ENCODE data around the gene ABCA13. TPM values are rescaled to one million over a fixed set of nuclear protein-coding genes. Genes with fewer than 3 reads are reported as not detected.

The ABCA13 gene
- total RNA-seq, 1 donor from 2014 or later: not detected

GRCh38 chr7:48627164-48627563, 455.9 kb downstream of the ABCA13 start:
- Histone ChIP-seq H3K27me3 (no peaks in the 10 kb centered on the region), H4K20me1 (ENCODE audit: low read depth) (no peaks in the 10 kb centered on the region), H3K27ac (no peak overlapping the region), H3K79me2 (ENCODE audit: low read depth) (no peaks in the 10 kb centered on the region), H2AFZ (replicated peaks) (no peak overlapping the region), H3K36me3 (no peaks in the 10 kb centered on the region), H3K4me3 (no peak overlapping the region), H3K9me3 (ENCODE audit: low read depth) (no peaks in the 10 kb centered on the region), H3F3A (ENCODE audit: low read depth) (no peaks in the 10 kb centered on the region), H3K4me2 (no peak overlapping the region), H3K4me1 (no peaks in the 10 kb centered on the region), H3K9ac (no peak overlapping the region)
- Mint-ChIP-seq H3K4me3 (no peak overlapping the region), H3K36me3 (no peaks in the 10 kb centered on the region), H3K27me3 (ENCODE audit: insufficient read depth, low read depth) (peaks cover 2% of the 10 kb centered on the region), H3K9me3 (no peaks in the 10 kb centered on the region), H3K4me1 (no peaks in the 10 kb centered on the region), H3K27ac (no peak overlapping the region)
- no peak for DNase-seq (ENCODE audit: low spot score)
- TF ChIP-seq EZH2phosphoT487 (IDR thresholded peaks at IDR 0.05) (no peak), EZH2 (IDR thresholded peaks at IDR 0.05) (no peak), CTCF (IDR thresholded peaks at IDR 0.05) (no peak)

GRCh38 chr7:48628793-48629349, 457.6 kb downstream of the ABCA13 start:
- Mint-ChIP-seq H3K4me3 (no peak overlapping the region), H3K27ac (no peak overlapping the region), H3K9me3 (no peaks in the 10 kb centered on the region), H3K36me3 (no peaks in the 10 kb centered on the region), H3K4me1 (no peaks in the 10 kb centered on the region), H3K27me3 (ENCODE audit: insufficient read depth, low read depth) (no peaks in the 10 kb centered on the region)
- Histone ChIP-seq H2AFZ (replicated peaks) (no peak overlapping the region), H3K27ac (no peak overlapping the region), H3K27me3 (no peaks in the 10 kb centered on the region), H3K4me3 (no peak overlapping the region), H3K36me3 (no peaks in the 10 kb centered on the region), H3K9me3 (ENCODE audit: low read depth) (no peaks in the 10 kb centered on the region), H3K9ac (no peak overlapping the region), H3K4me1 (no peaks in the 10 kb centered on the region), H3K4me2 (no peak overlapping the region), H3F3A (ENCODE audit: low read depth) (no peaks in the 10 kb centered on the region), H4K20me1 (ENCODE audit: low read depth) (no peaks in the 10 kb centered on the region), H3K79me2 (ENCODE audit: low read depth) (no peaks in the 10 kb centered on the region)
- TF ChIP-seq EZH2 (IDR thresholded peaks at IDR 0.05): no peak
- TF ChIP-seq CTCF (IDR thresholded peaks at IDR 0.05): no peak
- TF ChIP-seq EZH2phosphoT487 (IDR thresholded peaks at IDR 0.05): no peak
- DNase-seq (ENCODE audit: low spot score): no peak

GRCh38 chr7:48634116-48634632, 462.9 kb downstream of the ABCA13 start:
- Mint-ChIP-seq H3K4me3 (no peak overlapping the region), H3K9me3 (no peaks in the 10 kb centered on the region), H3K4me1 (peaks cover 12% of the 10 kb centered on the region), H3K27ac (no peak overlapping the region), H3K36me3 (no peaks in the 10 kb centered on the region), H3K27me3 (ENCODE audit: insufficient read depth, low read depth) (peaks cover 2% of the 10 kb centered on the region)
- no peaks in the 10 kb centered on the region for H4K20me1 ChIP-seq (ENCODE audit: low read depth)
- H3K79me2 ChIP-seq (ENCODE audit: low read depth): no peaks in the 10 kb centered on the region
- no peaks in the 10 kb centered on the region for H3F3A ChIP-seq (ENCODE audit: low read depth)
- no peaks in the 10 kb centered on the region for H3K9me3 ChIP-seq (ENCODE audit: low read depth)
- DNase-seq (ENCODE audit: low spot score): no peak
- H3K4me3 ChIP-seq: no peak overlapping the region
- TF ChIP-seq EZH2 (IDR thresholded peaks at IDR 0.05) (no peak), CTCF (IDR thresholded peaks at IDR 0.05) (no peak), EZH2phosphoT487 (IDR thresholded peaks at IDR 0.05) (no peak)
- no peak overlapping the region for H3K4me2 ChIP-seq
- H3K27ac ChIP-seq: no peak overlapping the region
- no peaks in the 10 kb centered on the region for H3K4me1 ChIP-seq
- no peak overlapping the region for H2AFZ ChIP-seq (replicated peaks)
- H3K27me3 ChIP-seq: no peaks in the 10 kb centered on the region
- no peak overlapping the region for H3K9ac ChIP-seq
- no peaks in the 10 kb centered on the region for H3K36me3 ChIP-seq

Measured in neural progenitor cell (in vitro differentiated cells).